ENCODE data around the gene EXT2. TPM values are rescaled to one million over a fixed set of nuclear protein-coding genes. Genes with fewer than 3 reads are reported as not detected.

EXT2 gene
- total RNA-seq, 4 donors from 2014 or later: 46.6 to 72.6 (median 68.8) TPM

GRCh38 chr11:44051171-44051570 is 44.3 kb upstream of the EXT2 start:
- peak in 1 of 2 donors; percentile 50 for DNase-seq (ENCODE audit: low spot score in 2 of 2)
- 92 to 100% methylated on average over 4 of the region's 4 CpGs for WGBS, 2 donors
- no peak for TF ChIP-seq POLR2A (IDR thresholded peaks at IDR 0.05)
- TF ChIP-seq CTCF (IDR thresholded peaks at IDR 0.05): no peak
- intact Hi-C loops (cut with DNase I; ENCODE audit: low total_unique reads): no loop called here
- H3K4me3 ChIP-seq (ENCODE audit: low read depth, poor library complexity, severe bottlenecking): no peak overlapping the region

DNA sequence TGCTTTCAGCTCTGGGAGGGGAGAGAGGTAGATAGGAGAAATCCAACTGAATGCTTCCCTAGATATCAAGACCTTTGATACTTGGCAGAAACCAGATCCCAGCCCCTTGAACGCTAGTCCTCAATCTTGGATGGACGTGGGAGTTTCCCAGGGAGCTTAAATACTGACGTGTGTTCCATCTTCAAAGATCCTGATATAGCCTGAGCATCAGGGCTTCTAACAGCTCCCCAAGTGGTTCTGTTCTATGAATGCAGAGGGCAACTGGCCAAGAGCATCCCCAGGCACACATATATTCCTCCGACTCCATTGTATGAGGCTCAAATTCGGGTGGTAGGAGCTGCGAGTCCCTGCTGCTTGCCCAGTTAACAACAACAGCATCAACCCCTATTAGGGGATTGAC is 38.1 kb upstream of the EXT2 start:
- no peak overlapping the region for H3K4me3 ChIP-seq (ENCODE audit: low read depth, poor library complexity, severe bottlenecking)
- peak in 1 of 2 donors; percentile 9 for DNase-seq (ENCODE audit: low spot score in 2 of 2)
- intact Hi-C loops (cut with DNase I; ENCODE audit: low total_unique reads): no loop called here
- no peak for TF ChIP-seq POLR2A (IDR thresholded peaks at IDR 0.05)
- TF ChIP-seq CTCF (IDR thresholded peaks at IDR 0.05): no peak
- WGBS, 2 donors: 88 to 93% methylated on average over 6 of the region's 6 CpGs

DNA sequence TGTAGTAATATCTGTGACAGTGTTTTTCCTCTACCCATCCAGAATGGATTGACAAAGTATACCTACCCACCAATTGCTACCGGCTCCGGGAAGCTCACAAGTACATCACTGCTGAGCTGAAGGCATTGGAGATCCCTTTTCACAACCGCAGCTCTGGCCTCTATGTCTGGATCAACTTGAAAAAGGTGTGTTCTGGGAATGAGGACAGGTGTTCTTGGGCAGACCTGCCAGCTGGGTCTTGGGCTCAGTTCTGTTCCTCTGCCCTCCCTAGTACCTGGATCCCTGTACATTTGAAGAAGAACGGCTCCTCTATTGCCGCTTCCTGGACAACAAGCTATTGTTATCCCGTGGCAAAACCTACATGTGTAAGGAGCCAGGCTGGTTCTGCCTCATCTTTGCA is 37.2 kb upstream of the EXT2 start:
- WGBS, 2 donors: 89 to 90% methylated on average over 6 of the region's 6 CpGs
- peak in 1 of 2 donors; percentile 46 for DNase-seq (ENCODE audit: low spot score in 2 of 2)
- intact Hi-C loops (cut with DNase I; ENCODE audit: low total_unique reads): no loop called here
- TF ChIP-seq POLR2A (IDR thresholded peaks at IDR 0.05) (no peak), CTCF (IDR thresholded peaks at IDR 0.05) (no peak)
- H3K4me3 ChIP-seq (ENCODE audit: low read depth, poor library complexity, severe bottlenecking): no peak overlapping the region

DNA sequence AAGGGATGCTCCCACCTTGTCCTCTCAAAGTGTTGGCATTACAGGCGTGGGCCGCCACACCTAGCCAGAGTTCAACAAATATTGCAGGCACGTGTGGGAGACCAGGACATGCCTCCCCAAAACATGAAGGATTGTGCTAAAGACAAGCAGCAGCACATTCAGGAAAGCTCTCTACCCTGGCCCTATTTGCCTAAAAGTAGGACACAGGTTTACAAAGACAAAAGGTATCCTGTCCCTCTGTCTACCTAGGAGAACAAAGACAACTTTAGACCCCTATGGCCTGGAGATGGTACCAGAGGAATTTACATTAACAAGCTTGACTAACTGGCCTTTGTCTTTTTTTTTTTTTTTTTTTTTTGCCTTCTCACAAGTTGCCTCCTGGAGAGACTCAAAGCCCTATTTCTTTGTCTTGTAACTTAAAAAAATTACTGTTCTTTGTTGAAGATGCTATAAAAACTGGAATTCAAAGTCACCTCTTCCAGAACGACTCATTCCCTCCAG is 30.3 kb upstream of the EXT2 start:
- peak in 1 of 2 donors; percentile 71 for DNase-seq (ENCODE audit: low spot score in 2 of 2)
- TF ChIP-seq POLR2A (IDR thresholded peaks at IDR 0.05) (no peak), CTCF (IDR thresholded peaks at IDR 0.05) (no peak)
- H3K4me3 ChIP-seq (ENCODE audit: low read depth, poor library complexity, severe bottlenecking): no peak overlapping the region
- 42 to 54% methylated on average over 4 of the region's 4 CpGs for WGBS, 2 donors
- intact Hi-C loops (cut with DNase I; ENCODE audit: low total_unique reads): no loop called here

DNA sequence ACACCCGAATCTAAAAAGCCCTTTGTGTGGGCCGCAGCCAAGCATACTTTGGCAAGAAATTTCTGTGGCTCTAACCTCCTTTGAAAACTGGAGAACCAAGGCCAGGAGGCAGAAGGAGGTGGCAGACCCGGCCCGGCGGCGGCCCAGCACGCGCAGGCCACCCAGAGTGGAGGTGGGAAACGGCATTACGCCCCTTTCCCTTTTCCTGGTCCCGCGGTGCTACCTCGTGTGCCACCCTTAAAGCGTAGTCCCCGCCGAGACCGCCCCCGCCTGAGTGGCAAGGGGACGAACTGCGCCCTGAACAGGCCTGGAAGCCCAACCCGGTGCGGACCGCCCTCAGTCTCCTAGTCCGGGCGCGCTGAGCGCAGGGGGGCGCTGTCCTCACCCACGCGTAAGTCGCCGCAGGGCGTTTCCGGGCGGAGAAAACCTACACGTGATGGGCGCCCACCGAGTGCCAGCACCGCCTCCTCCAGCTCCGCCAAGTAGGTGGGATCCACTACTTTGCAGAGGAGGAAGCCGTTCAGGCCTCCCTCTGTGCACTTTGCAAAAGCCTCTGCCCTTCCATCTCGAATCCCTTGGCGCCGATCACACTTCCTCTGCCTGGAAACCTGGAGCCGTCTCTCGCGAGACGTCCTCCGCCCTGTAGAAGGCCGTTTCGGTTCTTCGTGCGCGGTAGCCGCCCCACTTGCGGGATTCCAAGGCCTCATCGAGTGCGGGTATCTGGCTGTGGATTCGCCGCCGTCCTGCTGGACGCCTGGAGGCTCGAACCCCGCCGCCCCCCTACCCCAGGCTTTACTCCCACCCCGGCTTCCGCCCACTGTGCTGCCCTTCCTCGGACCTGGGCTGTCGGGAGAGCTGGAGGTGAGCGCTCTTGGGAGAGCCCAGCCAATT is 29.4 kb upstream of the EXT2 start, which contains the start of gene ACCS:
ACCS (plus strand) TSS at position 430 of the 891 bp plus-strand sequence. CDS start 1,358 bp downstream, outside the sequence.
- 1% methylated on average over 44 to 67 of the region's 70 CpGs for WGBS, 2 donors
- intact Hi-C loops (cut with DNase I; ENCODE audit: low total_unique reads): no loop called here

More for the DNA sequence above, 29.4 kb upstream of the EXT2 start, which contains the start of gene ACCS:
- H3K4me3 ChIP-seq (ENCODE audit: low read depth, poor library complexity, severe bottlenecking): peak within 1 kb of the TSS; percentile 82
- no peak for TF ChIP-seq CTCF (IDR thresholded peaks at IDR 0.05)
- no peak for TF ChIP-seq POLR2A (IDR thresholded peaks at IDR 0.05)
- peak; percentile 95 to 99 for DNase-seq (ENCODE audit: low spot score in 2 of 2)
